Neural progenitor cell (in vitro differentiated cells): ENCODE measurements around the gene CRTC3. TPM values are rescaled to one million over a fixed set of nuclear protein-coding genes. Genes with fewer than 3 reads are reported as not detected.

Experiments
- DNase-seq: peaks from one replicate; pipeline ENCODE4 v3.0.0-alpha.2; 2016; ENCODE audit warnings: low spot score
- H2AFZ ChIP-seq: fragments of 200-600 bp; sonication (generic); replicated peaks from 2 replicates; pipeline ENCODE4 v1.6.1; 2016; ENCODE audit warnings: antibody characterized with exemption
- H3F3A ChIP-seq: fragments of 200-600 bp; sonication (generic); 2 replicates; pipeline ENCODE4 v1.6.1; 2016; ENCODE audit warnings: antibody characterized with exemption, low read depth
- H3K27ac ChIP-seq: fragments of 200-600 bp; sonication (generic); 2 replicates; pipeline ENCODE4 v1.5.1; 2016; ENCODE audit warnings: mild to moderate bottlenecking
- H3K27me3 ChIP-seq: fragments of 200-600 bp; sonication (generic); 2 replicates; pipeline ENCODE4 v1.6.1; 2016; ENCODE audit warnings: mild to moderate bottlenecking, moderate library complexity
- H3K36me3 ChIP-seq: fragments of 200-600 bp; sonication (generic); 2 replicates; pipeline ENCODE4 v1.5.1; 2016
- H3K4me1 ChIP-seq: fragments of 200-600 bp; sonication (generic); 2 replicates; pipeline ENCODE4 v1.6.1; 2016; ENCODE audit warnings: mixed run types
- H3K4me2 ChIP-seq: fragments of 200-600 bp; sonication (generic); 2 replicates; pipeline ENCODE4 v1.6.1; 2016
- H3K4me3 ChIP-seq: fragments of 200-600 bp; sonication (generic); 2 replicates; pipeline ENCODE4 v1.5.1; 2016
- H3K79me2 ChIP-seq: fragments of 200-600 bp; sonication (generic); 2 replicates; pipeline ENCODE4 v1.6.1; 2016; ENCODE audit warnings: low read depth
- H3K9ac ChIP-seq: fragments of 200-600 bp; sonication (generic); 2 replicates; pipeline ENCODE4 v1.6.1; 2016
- H3K9me3 ChIP-seq: fragments of 200-600 bp; sonication (generic); 2 replicates; pipeline ENCODE4 v1.5.1; 2016; ENCODE audit warnings: low read depth
- H4K20me1 ChIP-seq: fragments of 200-600 bp; sonication (generic); 2 replicates; pipeline ENCODE4 v1.6.1; 2016; ENCODE audit warnings: low read depth
- H3K27ac Mint-ChIP-seq: 3 replicates; pipeline ENCODE4 v1.8.0; 2021; ENCODE audit warnings: mixed read lengths
- H3K27me3 Mint-ChIP-seq: 2 replicates; pipeline ENCODE4 v1.8.0; 2022; ENCODE audit warnings: low read depth, mild to moderate bottlenecking, inconsistent platforms, moderate library complexity, mixed read lengths; ENCODE audit not compliant: insufficient read depth
- H3K36me3 Mint-ChIP-seq: 3 replicates; pipeline ENCODE4 v1.8.0; 2021; ENCODE audit warnings: mixed read lengths
- H3K4me1 Mint-ChIP-seq: 3 replicates; pipeline ENCODE4 v1.8.0; 2021; ENCODE audit warnings: mixed read lengths
- H3K4me3 Mint-ChIP-seq: 3 replicates; pipeline ENCODE4 v1.8.0; 2021; ENCODE audit warnings: mild to moderate bottlenecking, moderate library complexity, mixed read lengths
- H3K9me3 Mint-ChIP-seq: 3 replicates; pipeline ENCODE4 v1.8.0; 2020; ENCODE audit warnings: mixed read lengths
- CTCF ChIP-seq: fragments of 200-600 bp; sonication (generic); IDR thresholded peaks from 2 replicates; pipeline ENCODE4 v1.5.1; 2017; ENCODE audit warnings: antibody characterized with exemption, mild to moderate bottlenecking
- EZH2 ChIP-seq: fragments of 200-600 bp; sonication (generic); IDR thresholded peaks from 2 replicates; pipeline ENCODE4 v1.6.1; 2017; ENCODE audit warnings: antibody characterized with exemption, mild to moderate bottlenecking, moderate library complexity
- EZH2phosphoT487 ChIP-seq: fragments of 200-600 bp; sonication (generic); IDR thresholded peaks from 2 replicates; pipeline ENCODE4 v1.6.1; 2017; ENCODE audit warnings: antibody characterized with exemption
- total RNA-seq: library from RNA; depleted of rRNA; stranded (reverse); fragments of >200 nt; gene quantifications from 2 replicates; pipeline ENCODE4 v1.2.3, GENCODE V29; 2015; ENCODE audit warnings: low replicate concordance

The CRTC3 gene
- 4.9 and 7.4 TPM in 2 replicates for total RNA-seq

GRCh38 chr15:90529371-90530249 is at the start of gene CRTC3:
Gene CRTC3 (plus strand): TSS chr15:90529923. CDS start chr15:90530072, 149 bp downstream.
- peak within 1 kb of the TSS; percentile 52 for H3K9ac ChIP-seq

GRCh38 chr15:90481023-90481422 is 48.7 kb upstream of the CRTC3 start:
- Histone ChIP-seq H3F3A (no peaks in the 10 kb centered on the region), H4K20me1 (no peaks in the 10 kb centered on the region), H3K36me3 (no peaks in the 10 kb centered on the region), H3K27me3 (no peaks in the 10 kb centered on the region), H3K9ac (no peak overlapping the region), H3K27ac (no peak overlapping the region), H3K4me2 (no peak overlapping the region), H2AFZ (no peak overlapping the region), H3K4me1 (no peaks in the 10 kb centered on the region), H3K79me2 (no peaks in the 10 kb centered on the region), H3K4me3 (no peak overlapping the region), H3K9me3 (no peaks in the 10 kb centered on the region)
- Mint-ChIP-seq H3K4me1 (no peaks in the 10 kb centered on the region), H3K27ac (no peak overlapping the region), H3K9me3 (no peaks in the 10 kb centered on the region), H3K4me3 (no peak overlapping the region), H3K36me3 (peaks cover 9% of the 10 kb centered on the region), H3K27me3 (no peaks in the 10 kb centered on the region)
- no peak for TF ChIP-seq EZH2phosphoT487
- TF ChIP-seq CTCF: no peak
- no peak for TF ChIP-seq EZH2
- DNase-seq: no peak

More at GRCh38 chr15:90529371-90530249, at the start of gene CRTC3:
- H3K4me3 ChIP-seq: peak within 1 kb of the TSS; percentile 66
- H3K36me3 Mint-ChIP-seq: peaks cover 4% of the 10 kb centered on the region
- peak within 1 kb of the TSS; percentile 99 for H3K4me2 ChIP-seq
- DNase-seq: peak; percentile 76
- H3K27me3 ChIP-seq: peaks cover 54% of the 10 kb centered on the region
- TF ChIP-seq EZH2: peak; percentile 38
- TF ChIP-seq CTCF: no peak
- no peaks in the 10 kb centered on the region for H3F3A ChIP-seq
- no peaks in the 10 kb centered on the region for H3K79me2 ChIP-seq
- H2AFZ ChIP-seq: peak within 1 kb of the TSS; percentile 98
- no peak within 1 kb of the TSS for H3K27ac ChIP-seq
- peaks cover 11% of the 10 kb centered on the region for H4K20me1 ChIP-seq
- H3K4me1 ChIP-seq: peaks cover 6% of the 10 kb centered on the region
- peaks cover 21% of the 10 kb centered on the region for H3K4me1 Mint-ChIP-seq
- peak within 1 kb of the TSS; percentile 93 for H3K27ac Mint-ChIP-seq
- peak within 1 kb of the TSS; percentile 98 for H3K4me3 Mint-ChIP-seq
- H3K9me3 Mint-ChIP-seq: no peaks in the 10 kb centered on the region
- H3K9me3 ChIP-seq: no peaks in the 10 kb centered on the region
- H3K27me3 Mint-ChIP-seq: peaks cover 3% of the 10 kb centered on the region
- H3K36me3 ChIP-seq: no peaks in the 10 kb centered on the region

GRCh38 chr15:90482124-90483011 is 47.4 kb upstream of the CRTC3 start:
- H3K79me2 ChIP-seq: no peaks in the 10 kb centered on the region
- peak; percentile 59 for DNase-seq
- H2AFZ ChIP-seq: no peak overlapping the region
- no peaks in the 10 kb centered on the region for H3K9me3 Mint-ChIP-seq
- no peaks in the 10 kb centered on the region for H3K9me3 ChIP-seq
- H3K27me3 ChIP-seq: no peaks in the 10 kb centered on the region
- H3K36me3 Mint-ChIP-seq: peaks cover 13% of the 10 kb centered on the region
- H3K4me3 Mint-ChIP-seq: no peak overlapping the region
- no peaks in the 10 kb centered on the region for H3K4me1 Mint-ChIP-seq
- no peak overlapping the region for H3K4me2 ChIP-seq
- H3K27ac ChIP-seq: no peak overlapping the region
- no peaks in the 10 kb centered on the region for H3K36me3 ChIP-seq
- no peaks in the 10 kb centered on the region for H3F3A ChIP-seq
- H3K27me3 Mint-ChIP-seq: no peaks in the 10 kb centered on the region
- no peaks in the 10 kb centered on the region for H4K20me1 ChIP-seq
- H3K27ac Mint-ChIP-seq: no peak overlapping the region
- no peak overlapping the region for H3K4me3 ChIP-seq
- no peaks in the 10 kb centered on the region for H3K4me1 ChIP-seq
- TF ChIP-seq CTCF: peak; percentile 90
- TF ChIP-seq EZH2: no peak
- no peak for TF ChIP-seq EZH2phosphoT487
- H3K9ac ChIP-seq: no peak overlapping the region
